NCI-H2227 (cell line): Measurements from ENCODE around the gene GIMAP1.

Source experiments
- DNase-seq: peaks from one replicate; lab custom pipeline; 2025; ENCODE audit not compliant: unreplicated experiment; lab: John Stamatoyannopoulos, UW

The GIMAP1 gene

DNA sequence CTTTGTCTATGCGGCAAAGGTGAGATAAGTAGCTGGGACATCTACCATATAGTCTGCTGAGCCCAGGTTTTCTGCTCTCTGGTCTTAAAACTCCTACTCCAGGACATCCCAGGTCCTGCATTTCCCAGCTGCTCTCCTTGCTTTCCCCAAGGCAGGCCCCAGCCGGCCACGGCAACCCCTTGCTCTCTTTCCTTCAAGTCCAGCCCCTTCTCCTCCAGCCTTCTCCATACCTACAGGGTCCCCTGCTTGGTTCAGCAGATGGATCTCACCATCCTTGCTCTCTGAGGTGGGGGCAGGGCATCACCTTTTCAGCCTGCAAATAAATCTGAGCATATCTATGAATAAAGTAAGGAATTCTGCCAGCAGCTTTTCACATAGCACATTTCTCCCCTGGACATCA, 29.5 kb downstream of the GIMAP1 start:
- DNase-seq, result no peak

DNA sequence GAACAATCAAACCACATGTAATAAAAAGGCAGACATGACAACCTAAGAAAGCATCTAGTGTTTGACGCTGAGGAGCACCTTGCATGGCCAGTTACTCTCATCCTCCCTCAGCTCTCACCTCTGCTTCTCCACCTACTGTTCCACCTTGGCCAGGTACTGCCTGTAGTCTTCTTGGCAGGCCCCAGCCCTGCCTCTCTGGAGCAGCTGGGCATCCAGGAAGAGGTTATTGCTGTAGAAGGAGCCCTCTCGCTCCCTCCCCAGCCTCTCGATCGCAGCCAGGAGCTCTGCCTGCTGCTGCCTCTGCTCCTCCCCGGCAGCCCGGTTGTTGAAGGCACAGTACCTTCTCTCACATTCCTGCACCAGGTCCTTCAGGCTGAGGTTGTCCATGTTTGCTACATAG, 30.5 kb downstream of the GIMAP1 start:
- DNase-seq, result no peak

DNA sequence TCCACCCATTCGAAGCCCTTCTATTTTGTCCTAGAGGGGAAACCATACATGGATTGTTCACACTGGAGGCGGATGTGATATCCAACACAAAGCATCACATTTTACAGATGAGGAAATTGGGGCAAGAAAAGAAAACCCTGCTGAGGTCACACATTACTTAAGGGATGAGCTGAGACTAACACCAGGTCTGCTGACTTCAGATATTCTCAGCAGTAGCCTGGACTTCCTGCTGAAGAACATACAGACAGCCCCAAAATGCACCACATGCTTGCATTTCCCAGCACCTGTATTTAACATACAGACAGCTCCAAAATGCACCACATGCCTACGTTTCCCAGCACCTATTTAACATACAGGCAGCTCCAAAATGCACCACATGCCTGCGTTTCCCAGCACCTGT, 32.0 kb downstream of the GIMAP1 start:
- DNase-seq, result no peak

DNA sequence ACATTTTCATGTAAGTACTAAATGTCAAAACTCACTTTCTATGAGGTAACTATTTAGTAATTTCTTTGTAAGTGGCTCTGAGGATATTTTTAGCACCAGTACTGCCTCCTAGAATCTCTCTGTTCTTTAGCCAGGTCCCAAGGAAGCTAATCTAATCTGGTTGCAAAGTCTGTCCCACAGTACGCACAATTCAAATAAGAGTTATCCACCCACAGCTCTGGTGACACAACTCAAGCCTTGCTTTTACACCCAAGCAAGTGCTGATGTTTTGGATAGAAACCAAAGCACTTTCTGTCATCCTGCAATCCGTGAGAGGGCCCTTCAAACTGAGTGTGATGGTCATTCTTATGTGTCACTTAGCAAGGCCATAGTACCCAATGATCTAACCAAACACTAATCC, 35.3 kb downstream of the GIMAP1 start:
- no peak for DNase-seq

DNA sequence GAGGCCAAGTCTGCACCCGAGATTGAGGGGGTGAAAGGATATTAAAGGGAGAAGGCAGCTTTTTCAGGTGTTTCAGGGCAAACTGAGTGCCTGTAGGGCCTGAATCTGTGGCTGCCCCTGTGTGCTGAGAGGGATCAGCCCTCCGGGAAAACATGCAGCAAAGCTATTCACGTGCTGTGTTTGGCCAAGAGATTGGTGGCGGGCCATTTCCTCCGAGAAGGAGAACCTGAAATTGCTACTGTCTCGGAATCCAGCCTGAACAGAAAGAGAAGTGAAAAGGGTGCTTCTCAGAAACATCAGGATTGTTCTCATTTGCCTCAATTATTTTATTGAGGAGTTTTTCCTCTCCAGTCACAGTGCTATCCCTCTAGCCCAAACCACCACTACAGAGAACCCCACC, 36.8 kb downstream of the GIMAP1 start:
- DNase-seq, result no peak

DNA sequence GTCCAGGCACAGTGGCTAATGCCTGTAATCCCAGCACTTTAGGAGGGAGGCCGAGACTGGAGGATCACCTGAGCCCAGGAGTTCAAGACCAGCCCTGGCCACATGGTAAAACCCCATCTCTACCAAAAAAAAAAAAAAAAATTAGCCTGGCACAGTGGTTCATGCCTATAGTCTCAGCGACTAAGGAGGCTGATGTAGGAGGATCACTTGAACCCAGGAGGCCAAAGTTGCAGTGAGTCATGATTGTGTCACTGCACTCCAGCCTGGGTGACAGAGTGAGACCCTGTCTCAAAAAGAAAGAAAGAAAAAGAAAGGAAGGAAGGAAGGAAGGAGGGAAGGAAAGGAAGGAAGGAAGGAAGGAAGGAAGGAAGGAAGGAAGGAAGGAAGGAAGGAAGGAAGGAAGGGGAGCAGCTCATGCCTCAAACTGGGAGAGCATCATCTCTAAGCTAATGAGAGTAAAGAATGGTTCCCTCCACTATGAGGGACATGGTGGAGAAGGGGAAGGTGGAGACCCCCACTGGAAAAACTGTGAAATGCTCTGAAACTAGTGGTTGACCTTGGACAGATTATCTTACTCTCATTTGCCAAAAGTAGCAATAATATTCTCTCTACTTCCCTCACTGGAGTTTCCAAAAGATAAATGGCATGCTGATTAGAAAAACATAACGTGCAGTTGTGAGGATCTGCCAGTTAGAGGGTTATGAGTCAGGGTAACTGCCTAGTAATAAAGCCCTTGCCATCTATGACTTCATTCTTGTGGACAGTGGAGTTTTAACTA, 37.6 kb downstream of the GIMAP1 start:
- DNase-seq, result peak; percentile 38

DNA sequence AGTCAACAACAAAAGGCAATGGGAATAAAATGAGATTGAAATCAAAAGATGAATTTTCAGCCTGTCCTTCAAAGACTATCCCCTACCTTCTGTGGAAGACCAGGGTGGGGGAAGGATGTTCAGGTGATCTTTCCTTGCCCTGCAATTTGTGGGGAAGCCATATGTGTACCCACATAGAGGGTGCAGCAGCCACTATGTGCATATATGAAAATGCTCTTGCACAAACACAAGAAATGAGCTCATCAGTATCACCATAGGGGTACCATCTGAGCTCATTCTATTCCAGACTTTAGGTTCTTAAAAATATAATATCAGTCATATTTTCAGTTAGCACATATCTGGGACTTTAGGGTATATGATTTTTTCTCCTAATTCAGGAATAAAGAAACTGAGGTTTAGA, 38.5 kb downstream of the GIMAP1 start:
- no peak for DNase-seq

DNA sequence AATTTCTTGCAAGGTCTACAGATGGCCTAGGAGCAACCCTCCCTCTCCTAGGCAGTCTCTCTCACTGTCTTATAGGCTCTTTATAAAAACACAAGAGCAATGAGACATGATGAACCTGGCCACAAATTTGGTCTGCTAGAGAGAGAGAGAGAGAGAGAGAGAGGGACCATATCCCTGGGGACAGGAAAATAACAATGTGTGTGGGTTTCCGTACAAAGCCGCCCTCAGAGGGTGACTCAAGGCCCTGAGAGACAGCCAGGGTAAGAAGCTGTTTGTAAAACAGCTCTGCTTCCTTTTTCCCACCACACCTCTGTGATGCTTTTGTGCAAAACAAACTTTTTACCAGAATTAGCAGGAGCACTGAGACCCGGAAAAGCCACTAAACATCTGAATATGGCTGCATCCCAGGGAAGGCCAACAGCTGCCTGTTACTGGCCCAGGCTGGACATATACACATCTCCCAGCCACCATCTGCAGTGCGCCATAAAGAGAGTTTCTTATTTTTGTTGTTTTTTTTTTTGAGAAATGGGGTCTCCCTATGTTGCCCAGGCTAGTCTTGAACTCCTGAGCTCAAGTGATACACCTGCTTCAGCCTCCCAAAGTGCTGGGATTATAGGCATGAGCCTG, 39.2 kb downstream of the GIMAP1 start:
- no peak for DNase-seq

DNA sequence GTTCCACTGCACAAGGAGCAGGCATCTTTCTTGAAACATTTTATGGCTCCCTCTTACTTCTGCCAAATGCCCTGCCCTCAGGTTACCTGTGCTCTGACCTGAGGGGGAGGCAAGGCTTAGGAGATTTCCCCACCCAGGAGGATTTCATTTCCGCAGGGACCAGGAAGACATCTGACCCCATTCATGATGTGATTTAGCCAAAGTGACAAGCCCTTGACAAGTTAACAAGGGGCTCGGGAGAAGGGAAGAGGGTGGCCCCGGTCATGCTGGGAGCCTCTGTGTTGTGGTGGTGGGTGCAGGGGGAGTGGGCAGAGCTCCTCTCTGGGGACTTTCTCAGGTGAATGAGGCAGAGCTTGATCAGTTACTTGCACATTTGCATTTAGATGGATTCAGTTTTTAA, 39.8 kb downstream of the GIMAP1 start:
- no peak for DNase-seq

DNA sequence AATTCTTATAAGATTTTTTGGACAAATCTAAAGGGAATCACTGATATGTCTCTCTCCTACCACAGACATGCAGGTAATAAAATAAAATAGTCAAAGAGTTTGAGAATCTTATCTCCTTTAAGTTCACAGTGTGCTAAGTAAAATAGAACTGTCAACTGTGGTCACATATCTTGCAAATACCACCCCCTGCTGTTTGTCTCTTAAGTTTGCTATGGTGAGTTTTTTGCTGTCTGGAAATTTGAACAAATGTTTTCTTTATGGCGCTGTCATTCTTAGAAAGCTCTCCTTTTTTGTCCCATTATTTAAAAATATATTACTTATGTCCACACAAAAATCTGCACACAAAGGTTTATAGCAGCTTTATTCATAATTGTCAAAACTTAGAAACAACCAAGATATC, 40.4 kb downstream of the GIMAP1 start:
- DNase-seq, result no peak

DNA sequence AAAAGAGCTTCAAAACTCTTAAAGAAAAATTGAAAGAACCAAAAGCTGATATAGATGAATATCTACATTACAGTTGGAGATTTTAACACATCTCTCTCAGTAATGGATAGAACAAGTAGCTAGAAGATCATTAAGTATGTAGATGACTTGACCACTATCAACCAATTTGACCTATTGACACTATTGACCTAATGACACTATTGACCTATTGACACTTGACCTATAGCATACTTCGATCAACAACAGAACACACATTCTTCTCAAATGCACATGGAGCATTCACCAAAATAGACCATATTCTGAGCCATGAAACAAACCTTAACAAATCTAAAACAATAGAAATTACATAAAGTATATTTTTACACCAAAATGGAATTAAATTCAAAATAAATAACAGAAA, 43.1 kb downstream of the GIMAP1 start:
- no peak for DNase-seq

DNA sequence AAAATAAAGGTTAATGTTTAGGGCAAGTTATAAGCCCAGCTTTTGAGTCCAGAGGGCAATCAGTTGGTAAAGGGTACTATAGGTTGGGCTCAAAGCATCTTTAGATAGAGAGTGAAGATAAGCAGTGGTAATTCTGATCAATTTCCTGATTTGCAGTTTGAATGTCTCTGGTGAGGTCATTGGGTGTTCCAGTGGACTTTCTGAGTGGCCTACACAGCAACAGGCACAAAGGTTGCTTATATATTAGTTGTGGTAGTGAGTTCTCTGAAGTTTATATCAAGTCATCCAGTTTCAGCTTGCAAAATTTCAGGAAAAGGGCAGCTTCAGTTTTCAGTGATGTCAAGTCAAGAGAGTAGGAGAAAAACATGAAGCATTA, 49.9 kb downstream of the GIMAP1 start:
- DNase-seq, result no peak

DNA sequence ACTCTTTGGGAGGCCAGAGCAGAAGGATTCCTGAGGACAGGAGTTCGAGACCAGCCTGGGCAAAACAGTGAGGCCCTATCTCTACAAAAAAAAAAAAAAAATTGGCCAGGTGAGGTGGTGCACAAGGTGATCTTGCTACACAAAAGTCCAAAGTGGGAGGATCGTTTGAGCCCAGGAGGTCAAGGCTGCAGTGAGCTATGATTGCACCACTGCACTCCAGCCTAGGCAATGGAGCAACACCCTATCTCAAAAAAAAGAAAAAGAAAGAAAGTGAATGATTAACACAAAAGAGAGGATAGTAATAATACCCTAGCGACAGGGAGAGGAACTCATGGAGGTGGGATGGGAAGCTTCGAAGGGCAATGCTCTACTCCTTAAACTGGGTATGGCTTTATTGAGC, 53.4 kb downstream of the GIMAP1 start:
- DNase-seq, result no peak
